ENCODE data around the gene EME2.

Gene EME2

GRCh38 chr16:1741553-1742165 lies 31.0 kb upstream of the EME2 start:
- TF ChIP-seq CTCF (IDR thresholded peaks at IDR 0.05): no peak

- no peak for TF ChIP-seq CTCF (IDR thresholded peaks at IDR 0.05)
These were observed 29.0 kb upstream of the EME2 start for GRCh38 chr16:1743376-1744337.

DNA sequence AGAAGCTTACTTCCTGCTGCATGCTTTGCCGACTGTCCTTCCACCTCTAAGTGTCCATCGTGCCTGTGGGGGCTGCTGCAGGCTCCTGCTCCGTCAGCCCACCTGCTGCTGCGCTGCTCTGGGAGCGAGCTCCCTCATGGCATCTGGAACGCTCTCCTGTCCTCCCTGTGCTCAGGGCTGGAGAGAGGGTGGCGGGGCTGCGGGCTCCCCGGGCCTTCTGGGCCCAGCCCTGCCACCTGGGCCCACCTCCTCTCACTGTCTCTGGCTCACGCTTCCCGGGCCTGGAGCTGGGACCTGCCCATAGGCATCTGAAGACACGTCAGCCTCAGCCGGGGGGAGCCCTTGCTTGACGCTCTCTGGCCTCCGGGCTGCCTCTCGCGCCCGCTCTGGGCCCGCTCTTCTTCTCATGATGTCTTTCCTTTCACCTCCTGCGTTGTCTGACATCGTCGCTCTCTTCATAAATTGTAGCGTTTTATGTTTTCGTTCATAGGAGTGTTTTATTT lies 28.2 kb upstream of the EME2 start:
- no peak for TF ChIP-seq CTCF (IDR thresholded peaks at IDR 0.05)

DNA sequence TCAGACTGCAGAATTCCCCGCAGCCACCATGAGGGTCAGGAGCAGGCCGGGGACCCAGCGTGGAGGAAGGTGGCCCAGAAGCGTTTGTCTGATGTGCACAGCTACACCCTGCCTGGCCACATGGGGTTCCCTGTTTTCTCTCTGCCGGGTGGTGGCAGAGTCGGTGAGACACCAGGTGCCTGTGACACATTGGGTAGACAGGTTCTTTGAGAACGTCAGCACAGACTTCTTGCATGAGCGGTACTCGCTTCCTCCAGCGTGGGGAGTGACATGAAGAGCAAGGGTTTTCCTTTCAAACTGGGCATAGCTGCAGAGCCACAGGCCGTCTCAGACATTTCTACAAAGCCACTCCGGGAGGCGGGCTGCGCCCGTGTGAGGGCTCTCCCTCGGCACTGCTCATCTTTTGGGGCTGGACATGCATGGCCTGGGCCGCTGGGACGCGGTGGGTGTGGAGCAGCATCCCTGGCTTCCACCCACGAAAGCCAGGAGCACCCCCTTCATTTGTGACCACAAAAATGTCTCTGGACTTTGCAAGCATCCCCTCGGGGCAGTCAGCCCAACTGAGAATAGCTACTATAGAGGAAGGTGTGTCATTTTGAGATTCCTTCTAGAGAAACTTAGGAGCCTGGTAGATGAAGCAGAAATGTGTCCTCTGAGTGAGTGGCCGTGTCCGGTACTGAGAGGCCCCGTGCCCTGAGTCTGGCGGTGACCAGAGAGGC lies 27.3 kb upstream of the EME2 start:
- TF ChIP-seq CTCF (IDR thresholded peaks at IDR 0.05): no peak

- no peak for TF ChIP-seq CTCF (IDR thresholded peaks at IDR 0.05)
These were observed 26.5 kb upstream of the EME2 start for GRCh38 chr16:1745900-1746692.

DNA sequence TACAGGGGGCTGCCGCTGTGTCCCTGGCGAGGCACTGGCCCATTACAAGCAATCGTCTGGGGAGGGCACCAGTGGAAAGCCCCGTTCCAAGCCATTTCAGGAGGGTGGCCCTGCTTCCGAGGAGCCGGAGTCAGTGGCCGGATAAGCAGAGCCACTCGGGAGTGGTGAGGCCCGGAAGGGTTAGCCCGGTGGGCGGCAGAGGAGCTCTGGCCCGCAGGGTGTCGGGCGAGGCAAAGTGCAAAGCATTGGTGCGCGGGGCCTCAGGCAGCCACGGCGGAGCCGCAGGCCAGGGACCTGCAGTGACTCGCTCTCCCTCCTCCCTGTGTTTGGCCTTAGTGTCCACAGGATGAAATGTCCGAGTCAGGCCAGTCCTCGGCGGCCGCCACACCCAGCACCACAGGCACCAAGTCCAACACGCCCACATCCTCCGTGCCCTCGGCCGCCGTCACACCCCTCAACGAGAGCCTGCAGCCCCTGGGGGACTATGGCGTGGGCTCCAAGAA lies 25.9 kb upstream of the EME2 start:
- TF ChIP-seq CTCF (IDR thresholded peaks at IDR 0.05): no peak

Data from LNCAP (cell line).